Calu3 (cell line): ENCODE results near the gene SLC24A3. TPM values are rescaled to one million over a fixed set of nuclear protein-coding genes. Genes with fewer than 3 reads are reported as not detected.
A peak's percentile ranks its signal among the peaks of the same experiment; 100 is the strongest.

ENCODE experiments used
- BruUV-seq: library from RNA; stranded (reverse); fragments of 400-500 nt; replicated peaks from 2 replicates; lab custom pipeline; 2021; lab: Mats Ljungman, UMichigan
- CTCF ChIA-PET: fragments of 300-600 bp; sonication (Branson Sonifier 250); formaldehyde crosslinking; loops from one replicate; lab custom pipeline; 2022; ENCODE audit warnings: antibody characterized with exemption; lab: Charles Lee
- DNase-seq: peaks from one replicate; pipeline ENCODE4 v3.0.0; 2022
- H3K27ac Mint-ChIP-seq: one replicate; pipeline ENCODE4 v1.8.0; 2022; ENCODE audit warnings: mixed read lengths; ENCODE audit not compliant: unreplicated experiment
- H3K27me3 Mint-ChIP-seq: one replicate; pipeline ENCODE4 v1.8.0; 2022; ENCODE audit warnings: mixed read lengths; ENCODE audit not compliant: unreplicated experiment
- H3K36me3 Mint-ChIP-seq: one replicate; pipeline ENCODE4 v1.8.0; 2022; ENCODE audit warnings: mild to moderate bottlenecking, moderate library complexity, mixed read lengths; ENCODE audit not compliant: insufficient read depth, unreplicated experiment
- H3K4me1 Mint-ChIP-seq: one replicate; pipeline ENCODE4 v1.8.0; 2022; ENCODE audit warnings: mild to moderate bottlenecking, low read depth, mixed read lengths; ENCODE audit not compliant: unreplicated experiment
- H3K4me3 Mint-ChIP-seq: one replicate; pipeline ENCODE4 v1.8.0; 2022; ENCODE audit warnings: mild to moderate bottlenecking, low read depth, moderate library complexity, mixed read lengths; ENCODE audit not compliant: unreplicated experiment
- H3K9me3 Mint-ChIP-seq: one replicate; pipeline ENCODE4 v1.8.0; 2022; ENCODE audit warnings: low read depth, mixed read lengths; ENCODE audit not compliant: unreplicated experiment
- intact Hi-C: fragments of 100-400 bp; cut with micrococcal nuclease; formaldehyde crosslinking; loops from one replicate; pipeline ENCODE4 v1.10.0; 2022; ENCODE audit not compliant: unreplicated experiment
- total RNA-seq: library from RNA; stranded (reverse); gene quantifications from 2 replicates; pipeline ENCODE4 v1.2.3, GENCODE V29; 2022
- TF ChIP-seq, protein P1 (sequence below): fragments of 200-600 bp; IDR thresholded peaks from one replicate; pipeline ENCODE4 v1.8.0; 2022; ENCODE audit warnings: antibody characterized with exemption; ENCODE audit not compliant: unreplicated experiment

SLC24A3 gene
- total RNA-seq, 1 experiment from 2014 or later, result not detected

DNA sequence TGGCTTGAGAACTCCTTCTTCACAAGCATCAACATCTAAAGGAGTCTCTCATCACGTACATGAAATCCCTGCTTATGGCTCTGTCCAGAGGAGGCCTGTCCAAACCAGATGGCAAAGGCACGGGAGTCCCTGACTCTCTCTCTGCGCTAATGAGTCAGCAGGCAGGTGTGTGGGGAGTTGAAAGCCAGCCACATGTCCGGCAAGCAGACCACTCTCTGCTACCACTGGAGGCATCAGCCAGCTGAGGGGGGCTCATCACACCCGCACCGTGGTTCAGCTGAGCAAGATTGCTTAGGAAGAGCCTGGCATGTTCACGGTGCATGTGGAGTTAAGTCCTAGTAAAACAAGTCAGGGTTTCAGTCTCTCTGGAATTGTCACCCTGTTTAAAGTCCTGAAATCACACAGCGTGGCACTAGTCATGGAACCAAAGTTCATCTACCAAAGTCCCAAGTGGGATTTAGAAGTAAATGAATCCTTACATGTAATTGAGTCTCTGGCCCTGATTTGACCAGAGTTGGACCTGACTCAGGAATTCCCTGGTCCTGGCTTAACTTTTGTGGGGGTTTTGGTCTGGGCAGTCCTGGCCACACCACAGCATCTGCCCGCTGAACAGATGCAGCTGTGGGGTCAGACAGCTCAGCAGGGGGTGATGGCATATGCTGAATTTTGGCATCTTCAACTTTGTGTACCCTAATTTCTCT is 390.4 kb downstream of the SLC24A3 start:
- Mint-ChIP-seq H3K4me1 (peaks cover 8% of the 10 kb centered on the region), H3K36me3 (no peaks in the 10 kb centered on the region), H3K27ac (no peak overlapping the region), H3K9me3 (peaks cover 3% of the 10 kb centered on the region), H3K4me3 (no peak overlapping the region), H3K27me3 (no peaks in the 10 kb centered on the region)
- no peak for DNase-seq
- TF ChIP-seq, protein P1, sequence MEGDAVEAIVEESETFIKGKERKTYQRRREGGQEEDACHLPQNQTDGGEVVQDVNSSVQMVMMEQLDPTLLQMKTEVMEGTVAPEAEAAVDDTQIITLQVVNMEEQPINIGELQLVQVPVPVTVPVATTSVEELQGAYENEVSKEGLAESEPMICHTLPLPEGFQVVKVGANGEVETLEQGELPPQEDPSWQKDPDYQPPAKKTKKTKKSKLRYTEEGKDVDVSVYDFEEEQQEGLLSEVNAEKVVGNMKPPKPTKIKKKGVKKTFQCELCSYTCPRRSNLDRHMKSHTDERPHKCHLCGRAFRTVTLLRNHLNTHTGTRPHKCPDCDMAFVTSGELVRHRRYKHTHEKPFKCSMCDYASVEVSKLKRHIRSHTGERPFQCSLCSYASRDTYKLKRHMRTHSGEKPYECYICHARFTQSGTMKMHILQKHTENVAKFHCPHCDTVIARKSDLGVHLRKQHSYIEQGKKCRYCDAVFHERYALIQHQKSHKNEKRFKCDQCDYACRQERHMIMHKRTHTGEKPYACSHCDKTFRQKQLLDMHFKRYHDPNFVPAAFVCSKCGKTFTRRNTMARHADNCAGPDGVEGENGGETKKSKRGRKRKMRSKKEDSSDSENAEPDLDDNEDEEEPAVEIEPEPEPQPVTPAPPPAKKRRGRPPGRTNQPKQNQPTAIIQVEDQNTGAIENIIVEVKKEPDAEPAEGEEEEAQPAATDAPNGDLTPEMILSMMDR, result no peak
- BruUV-seq, result no TSS peak
- intact Hi-C loops, result no loop called here
- CTCF ChIA-PET, result no interaction called here

DNA sequence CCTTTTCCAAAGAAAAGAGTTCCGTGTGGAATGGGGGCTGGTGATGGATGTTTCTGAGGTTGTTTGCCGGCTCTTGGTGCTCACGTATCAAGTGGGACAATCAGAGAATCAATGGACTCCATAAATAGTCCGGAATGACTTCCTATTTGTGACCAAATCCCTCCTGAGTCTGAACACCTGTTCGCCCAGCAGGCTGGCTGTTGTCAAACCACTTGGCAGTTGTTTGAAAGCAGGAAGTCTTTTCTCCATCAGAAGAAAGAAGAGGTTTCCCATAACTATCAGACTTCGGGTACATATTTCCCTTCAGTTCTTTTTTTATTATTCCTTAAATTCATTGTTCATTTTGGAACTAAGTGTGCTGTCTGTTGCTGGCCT is 390.9 kb downstream of the SLC24A3 start:
- no peaks in the 10 kb centered on the region for H3K27me3 Mint-ChIP-seq
- H3K4me1 Mint-ChIP-seq, result peaks cover 10% of the 10 kb centered on the region
- H3K36me3 Mint-ChIP-seq, result no peaks in the 10 kb centered on the region
- intact Hi-C loops, result no loop called here
- TF ChIP-seq, protein P1, result no peak
- no peak for DNase-seq
- peaks cover 4% of the 10 kb centered on the region for H3K9me3 Mint-ChIP-seq
- H3K27ac Mint-ChIP-seq, result no peak overlapping the region
- BruUV-seq, result no TSS peak
- CTCF ChIA-PET, result no interaction called here
- no peak overlapping the region for H3K4me3 Mint-ChIP-seq

DNA sequence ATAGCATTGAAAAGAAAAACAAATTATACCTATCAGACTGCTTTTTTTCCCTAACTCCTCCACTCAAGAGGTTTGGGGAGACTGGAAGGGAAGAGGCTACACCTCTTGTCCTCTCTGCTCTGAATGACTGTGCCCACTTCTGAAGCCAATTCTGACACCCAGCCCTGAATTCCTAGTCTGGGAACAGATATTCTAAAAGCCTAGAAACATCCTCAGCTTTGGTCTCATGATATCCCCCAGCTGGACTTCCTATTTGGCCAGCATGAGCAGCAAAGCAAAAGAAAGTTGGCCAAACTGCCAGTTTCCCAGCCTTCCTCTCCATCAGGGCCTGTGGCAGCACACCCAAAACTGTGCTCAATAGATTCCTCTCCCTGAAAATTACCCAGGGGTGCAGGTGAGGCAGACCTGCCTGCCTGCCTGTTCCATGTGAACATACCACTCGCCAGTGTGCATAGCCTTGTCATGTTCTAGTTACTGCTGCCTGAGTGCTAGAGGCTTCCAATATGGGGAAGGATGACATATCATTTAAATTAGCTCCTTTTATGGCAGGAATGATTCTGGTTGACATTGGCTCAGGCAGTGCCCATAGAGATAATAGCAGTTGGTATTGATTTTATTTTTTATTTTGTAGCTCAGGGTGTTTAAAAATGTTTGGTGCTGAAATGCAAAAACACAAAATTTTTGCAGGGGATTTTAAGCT is 393.5 kb downstream of the SLC24A3 start:
- TF ChIP-seq, protein P1, result no peak
- Mint-ChIP-seq H3K9me3 (peaks cover 4% of the 10 kb centered on the region), H3K27me3 (no peaks in the 10 kb centered on the region), H3K27ac (no peak overlapping the region), H3K4me1 (peaks cover 19% of the 10 kb centered on the region), H3K4me3 (no peak overlapping the region), H3K36me3 (no peaks in the 10 kb centered on the region)
- CTCF ChIA-PET, result no interaction called here
- intact Hi-C loops, result no loop called here
- DNase-seq, result no peak
- BruUV-seq, result no TSS peak

DNA sequence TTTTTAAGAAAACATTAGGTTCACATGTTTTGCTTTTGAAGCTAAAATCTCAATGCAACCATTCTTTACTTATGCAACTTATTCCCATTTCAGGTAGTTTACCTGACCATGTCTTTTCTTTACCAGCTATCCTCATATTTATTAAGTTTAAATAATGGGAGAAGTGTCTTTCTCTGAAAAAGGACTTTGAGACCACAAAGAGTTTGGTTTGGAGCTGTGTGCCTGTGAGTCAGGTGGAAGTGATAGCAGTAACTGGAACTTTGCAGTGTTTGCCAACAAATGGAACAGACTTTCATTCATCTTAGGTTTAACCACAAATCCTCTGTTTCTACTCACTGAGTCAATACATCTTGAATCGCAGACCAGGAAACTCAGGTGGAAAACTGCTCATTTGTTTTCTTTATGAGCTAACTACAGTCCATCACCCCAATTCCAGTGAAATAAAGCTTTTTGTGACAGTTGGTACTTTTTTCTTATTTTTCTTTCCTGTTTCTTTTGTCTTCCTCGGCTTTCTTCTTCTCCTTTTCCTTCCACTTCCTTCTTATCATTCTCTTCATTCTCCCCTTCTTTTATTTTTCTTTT is 397.3 kb downstream of the SLC24A3 start:
- TF ChIP-seq, protein P1, result no peak
- no peaks in the 10 kb centered on the region for H3K27me3 Mint-ChIP-seq
- H3K27ac Mint-ChIP-seq, result peak overlapping the region; percentile 66
- CTCF ChIA-PET, result interaction anchor here (1.1 kb wide), 1 partner anchor 19 kb away, joined by 4 read pairs; no protein-coding TSS in a partner anchor
- H3K4me1 Mint-ChIP-seq, result peaks cover 19% of the 10 kb centered on the region
- H3K4me3 Mint-ChIP-seq, result no peak overlapping the region
- H3K36me3 Mint-ChIP-seq, result no peaks in the 10 kb centered on the region
- H3K9me3 Mint-ChIP-seq, result peaks cover 7% of the 10 kb centered on the region
- intact Hi-C loops, result no loop called here
- no peak for DNase-seq
- no TSS peak for BruUV-seq
